GM12872 (cell line): ENCODE data around the gene MED25.

ENCODE experiments used
- TF ChIP-seq, protein P1 (sequence below): IDR thresholded peaks from 3 replicates; pipeline ENCODE4 v1.5.1; 2011; ENCODE audit warnings: low read depth, mild to moderate bottlenecking, low read length, moderate library complexity; ENCODE audit not compliant: insufficient read depth

MED25 gene

DNA sequence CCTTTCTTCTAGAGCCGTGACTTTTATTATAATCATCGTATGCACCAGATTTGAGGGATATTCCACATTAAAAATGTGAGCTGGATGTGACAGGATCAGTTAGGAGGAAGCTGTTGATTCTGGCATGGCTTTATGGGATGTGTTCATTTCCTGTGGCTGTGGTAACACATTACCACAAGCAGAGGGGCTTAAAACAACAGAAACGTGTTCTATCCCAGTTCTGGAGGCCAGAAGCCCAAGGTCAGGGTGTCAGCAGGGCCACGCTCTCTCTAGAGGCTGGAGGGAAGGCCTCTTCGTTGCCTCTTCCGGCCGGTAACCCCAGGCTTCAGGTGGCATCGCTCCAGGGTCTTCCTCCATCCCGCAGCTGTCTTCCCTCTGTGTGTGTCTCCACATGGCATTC, 14.5 kb downstream of the MED25 start:
- TF ChIP-seq, protein P1, sequence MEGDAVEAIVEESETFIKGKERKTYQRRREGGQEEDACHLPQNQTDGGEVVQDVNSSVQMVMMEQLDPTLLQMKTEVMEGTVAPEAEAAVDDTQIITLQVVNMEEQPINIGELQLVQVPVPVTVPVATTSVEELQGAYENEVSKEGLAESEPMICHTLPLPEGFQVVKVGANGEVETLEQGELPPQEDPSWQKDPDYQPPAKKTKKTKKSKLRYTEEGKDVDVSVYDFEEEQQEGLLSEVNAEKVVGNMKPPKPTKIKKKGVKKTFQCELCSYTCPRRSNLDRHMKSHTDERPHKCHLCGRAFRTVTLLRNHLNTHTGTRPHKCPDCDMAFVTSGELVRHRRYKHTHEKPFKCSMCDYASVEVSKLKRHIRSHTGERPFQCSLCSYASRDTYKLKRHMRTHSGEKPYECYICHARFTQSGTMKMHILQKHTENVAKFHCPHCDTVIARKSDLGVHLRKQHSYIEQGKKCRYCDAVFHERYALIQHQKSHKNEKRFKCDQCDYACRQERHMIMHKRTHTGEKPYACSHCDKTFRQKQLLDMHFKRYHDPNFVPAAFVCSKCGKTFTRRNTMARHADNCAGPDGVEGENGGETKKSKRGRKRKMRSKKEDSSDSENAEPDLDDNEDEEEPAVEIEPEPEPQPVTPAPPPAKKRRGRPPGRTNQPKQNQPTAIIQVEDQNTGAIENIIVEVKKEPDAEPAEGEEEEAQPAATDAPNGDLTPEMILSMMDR: no peak

DNA sequence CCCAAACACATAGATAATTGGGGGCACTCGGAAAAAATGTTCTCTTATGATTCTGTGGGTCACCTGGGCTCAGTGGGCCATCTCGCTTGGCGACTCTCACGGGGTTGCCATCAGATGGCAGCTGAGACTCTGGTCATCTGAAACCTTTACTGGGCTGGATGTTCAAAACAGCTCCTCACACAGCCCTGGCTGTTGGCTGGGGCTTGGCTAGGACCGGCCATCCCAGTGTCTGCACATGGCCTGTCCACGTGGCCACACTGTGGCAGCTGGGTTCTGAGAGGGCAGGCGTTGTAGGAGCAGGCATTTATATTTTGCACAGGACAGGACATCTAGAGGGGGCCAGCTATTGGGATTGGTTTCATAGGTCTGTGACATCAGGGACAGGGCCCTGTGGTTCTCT, 15.5 kb downstream of the MED25 start:
- TF ChIP-seq, protein P1: no peak

DNA sequence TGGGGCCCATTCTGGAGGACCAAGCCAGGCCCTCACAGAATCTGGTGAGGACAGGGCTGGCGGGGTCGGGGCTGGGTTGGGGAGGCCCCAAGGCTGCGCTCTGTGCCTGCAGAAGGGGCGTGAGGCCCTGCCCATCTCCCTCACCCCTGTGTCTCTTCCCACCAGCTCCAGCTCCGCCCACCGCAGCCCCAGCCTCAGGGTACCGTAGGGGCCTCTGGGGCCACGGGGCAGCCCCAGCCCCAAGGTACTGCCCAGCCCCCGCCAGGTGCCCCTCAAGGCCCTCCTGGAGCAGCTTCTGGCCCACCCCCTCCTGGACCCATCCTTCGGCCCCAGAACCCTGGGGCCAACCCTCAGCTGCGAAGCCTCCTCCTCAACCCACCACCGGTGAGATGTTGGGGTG, 17.5 kb downstream of the MED25 start:
- TF ChIP-seq, protein P1: no peak

DNA sequence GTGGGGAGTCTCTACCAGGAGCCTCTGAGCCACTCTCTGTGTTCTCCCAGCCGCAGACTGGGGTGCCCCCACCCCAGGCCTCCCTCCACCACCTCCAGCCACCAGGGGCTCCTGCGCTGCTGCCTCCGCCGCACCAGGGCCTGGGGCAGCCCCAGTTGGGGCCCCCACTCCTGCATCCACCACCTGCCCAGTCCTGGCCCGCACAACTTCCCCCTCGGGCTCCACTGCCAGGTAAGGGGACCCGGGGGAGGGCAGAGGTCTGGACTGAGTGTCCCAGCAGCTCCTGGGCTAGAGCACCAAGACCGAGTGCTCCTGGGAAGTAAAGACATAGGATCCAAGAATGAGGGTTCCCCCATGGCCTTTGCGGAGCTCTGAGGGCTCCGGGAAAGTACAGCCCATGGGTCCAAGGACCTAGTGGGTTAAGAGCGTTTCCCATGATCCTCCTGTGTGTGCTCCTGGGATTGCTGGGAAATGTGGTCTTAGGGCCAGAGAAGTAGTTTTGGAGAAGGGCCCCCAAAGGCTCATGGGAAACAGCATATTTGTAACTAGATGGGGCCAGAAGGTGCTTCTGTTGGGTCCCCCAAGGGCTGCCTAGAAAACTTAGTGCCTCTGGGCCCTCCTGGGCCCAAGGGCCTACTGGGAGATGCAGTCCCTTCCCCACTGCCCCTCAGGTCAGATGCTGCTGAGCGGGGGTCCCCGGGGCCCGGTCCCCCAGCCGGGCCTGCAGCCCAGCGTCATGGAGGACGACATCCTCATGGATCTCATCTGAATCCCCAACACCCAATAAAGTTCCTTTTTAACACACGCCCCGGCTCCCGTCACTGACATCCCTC, 18.3 kb downstream of the MED25 start:
- TF ChIP-seq, protein P1: no peak

DNA sequence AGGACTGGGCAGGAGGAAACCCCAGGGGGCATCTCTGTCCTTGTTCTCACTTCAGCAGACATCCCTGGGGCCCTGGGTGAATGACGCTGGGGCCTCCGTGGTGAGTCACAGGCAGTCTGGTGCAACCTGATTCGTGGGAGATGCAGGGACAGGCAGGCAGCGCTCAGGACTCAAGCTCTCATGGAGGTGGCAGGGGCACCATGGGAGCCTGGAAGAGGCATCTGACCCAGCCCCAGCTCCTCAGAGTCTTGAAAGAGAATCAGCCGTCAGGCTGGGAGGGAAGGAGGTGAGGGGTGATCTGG, 18.9 kb downstream of the MED25 start:
- TF ChIP-seq, protein P1: no peak

DNA sequence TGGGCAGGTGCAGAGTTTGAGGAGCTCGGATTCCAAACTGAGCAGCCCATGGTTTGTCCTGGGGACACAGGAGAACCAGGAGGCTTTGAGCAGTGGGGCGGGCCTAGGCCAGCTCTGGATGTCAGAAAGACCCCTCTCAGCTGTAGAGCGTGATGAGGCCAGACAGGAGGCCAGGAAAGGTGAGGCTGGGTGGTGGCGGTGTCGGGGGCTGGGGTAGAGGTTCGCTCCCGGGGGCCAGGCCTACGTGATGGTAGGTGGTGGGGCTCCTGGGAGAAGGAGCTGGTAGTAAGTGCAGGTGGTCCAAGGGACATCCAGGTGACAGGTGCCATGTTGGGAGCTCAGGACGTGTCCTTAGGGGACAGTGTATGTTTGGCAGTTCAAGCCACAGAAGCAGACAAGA, 19.3 kb downstream of the MED25 start:
- TF ChIP-seq, protein P1: no peak

DNA sequence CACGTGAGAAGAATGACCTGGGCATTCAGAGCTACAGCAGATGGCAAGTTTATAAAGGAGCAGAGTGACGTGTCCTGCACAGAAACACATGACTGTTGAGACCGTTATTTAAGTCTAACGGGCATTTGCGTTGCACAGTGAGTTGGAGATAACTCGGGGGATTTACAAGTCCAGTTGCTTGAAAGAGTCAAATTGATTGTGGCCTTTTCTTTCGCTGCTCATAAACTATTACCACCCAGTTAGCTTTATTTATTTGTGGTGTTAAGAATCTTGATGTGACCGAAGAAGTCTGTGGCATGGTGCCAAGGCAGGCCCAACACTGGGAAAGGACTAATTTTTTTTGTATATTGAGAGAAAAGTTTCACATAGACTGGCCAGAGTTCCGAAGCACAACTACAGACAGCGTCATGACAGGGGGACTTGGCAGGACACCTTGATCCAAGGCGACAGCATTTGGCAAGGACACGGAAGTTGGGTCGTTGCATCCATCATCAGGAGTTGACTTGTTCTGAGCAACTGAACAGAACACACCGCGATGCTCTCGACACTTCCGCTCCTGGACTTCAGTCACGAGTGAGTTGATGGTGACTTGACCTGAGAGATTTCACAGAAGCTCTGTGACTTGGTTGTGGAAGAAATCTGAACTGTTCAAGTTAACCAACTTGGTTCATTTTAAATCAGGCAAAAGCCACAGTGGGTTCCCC, 20.9 kb downstream of the MED25 start:
- TF ChIP-seq, protein P1: no peak
